NT2/D1 (cell line): Measurements from ENCODE around the gene PRKAA1.

Source experiments
- DNase-seq: peaks from one replicate; pipeline ENCODE4 v3.0.0-alpha.2; 2011; ENCODE audit warnings: low read depth, low spot score
- H3K27me3 ChIP-seq: 2 replicates; pipeline ENCODE4 v1.6.0; 2011; ENCODE audit warnings: mild to moderate bottlenecking; ENCODE audit not compliant: insufficient read length, insufficient read depth
- H3K36me3 ChIP-seq: 2 replicates; pipeline ENCODE4 v1.6.1; 2011; ENCODE audit warnings: mild to moderate bottlenecking, low read length, mixed read lengths; ENCODE audit not compliant: insufficient read depth, insufficient read length
- H3K4me1 ChIP-seq: 2 replicates; pipeline ENCODE4 v1.5.1; 2011; ENCODE audit not compliant: insufficient read depth, insufficient read length
- H3K4me3 ChIP-seq: 2 replicates; pipeline ENCODE4 v1.5.1; 2011; ENCODE audit warnings: low read depth; ENCODE audit not compliant: insufficient read length
- H3K9ac ChIP-seq: 2 replicates; pipeline ENCODE4 v1.6.0; 2011; ENCODE audit warnings: low read depth; ENCODE audit not compliant: insufficient read length
- H3K9me3 ChIP-seq: 2 replicates; pipeline ENCODE4 v1.5.1; 2011; ENCODE audit warnings: mild to moderate bottlenecking, low read length; ENCODE audit not compliant: insufficient read depth
- SUZ12 ChIP-seq: IDR thresholded peaks from 2 replicates; pipeline ENCODE4 v1.6.1; 2011; ENCODE audit not compliant: insufficient read length, insufficient read depth; ENCODE audit errors: extremely low read depth
- YY1 ChIP-seq: IDR thresholded peaks from 2 replicates; pipeline ENCODE4 v1.6.1; 2011; ENCODE audit not compliant: insufficient read length, insufficient read depth
- ZNF274 ChIP-seq: IDR thresholded peaks from 2 replicates; pipeline ENCODE4 v1.6.1; 2011; ENCODE audit warnings: mild to moderate bottlenecking, low read depth, low read length

The PRKAA1 gene

GRCh38 chr5:40754381-40755092, 43.6 kb downstream of the PRKAA1 start:
- Histone ChIP-seq H3K27me3 (no peaks in the 10 kb centered on the region), H3K9me3 (no peaks in the 10 kb centered on the region), H3K4me3 (peak overlapping the region; percentile 82), H3K9ac (no peak overlapping the region), H3K36me3 (no peaks in the 10 kb centered on the region), H3K4me1 (no peaks in the 10 kb centered on the region)
- DNase-seq, result no peak
- TF ChIP-seq ZNF274, result no peak
- no peak for TF ChIP-seq YY1
- no peak for TF ChIP-seq SUZ12

- no peak for DNase-seq
- Histone ChIP-seq H3K9me3 (no peaks in the 10 kb centered on the region), H3K27me3 (no peaks in the 10 kb centered on the region), H3K4me1 (no peaks in the 10 kb centered on the region), H3K36me3 (peaks cover 3% of the 10 kb centered on the region), H3K9ac (no peak overlapping the region), H3K4me3 (no peak overlapping the region)
- no peak for TF ChIP-seq ZNF274
- TF ChIP-seq SUZ12, result no peak
- no peak for TF ChIP-seq YY1
Measured at GRCh38 chr5:40746703-40747102, 51.5 kb downstream of the PRKAA1 start.

GRCh38 chr5:40743771-40744170, 54.4 kb downstream of the PRKAA1 start:
- Histone ChIP-seq H3K36me3 (peaks cover 3% of the 10 kb centered on the region), H3K9ac (no peak overlapping the region), H3K4me1 (no peaks in the 10 kb centered on the region), H3K4me3 (no peak overlapping the region), H3K27me3 (no peaks in the 10 kb centered on the region), H3K9me3 (no peaks in the 10 kb centered on the region)
- DNase-seq, result no peak
- TF ChIP-seq SUZ12, result no peak
- TF ChIP-seq YY1, result no peak
- TF ChIP-seq ZNF274, result no peak

- Histone ChIP-seq H3K27me3 (no peaks in the 10 kb centered on the region), H3K36me3 (no peaks in the 10 kb centered on the region), H3K9me3 (no peaks in the 10 kb centered on the region), H3K9ac (no peak overlapping the region), H3K4me1 (no peaks in the 10 kb centered on the region), H3K4me3 (no peak overlapping the region)
- no peak for TF ChIP-seq YY1
- no peak for TF ChIP-seq SUZ12
- TF ChIP-seq ZNF274, result no peak
- DNase-seq, result no peak
Measured at GRCh38 chr5:40738502-40738901, 59.7 kb downstream of the PRKAA1 start.

GRCh38 chr5:40736103-40736875, 61.9 kb downstream of the PRKAA1 start:
- TF ChIP-seq YY1 (no peak), ZNF274 (no peak), SUZ12 (no peak)
- H3K4me3 ChIP-seq, result no peak overlapping the region
- no peak for DNase-seq
- H3K4me1 ChIP-seq, result no peaks in the 10 kb centered on the region
- no peaks in the 10 kb centered on the region for H3K36me3 ChIP-seq
- no peak overlapping the region for H3K9ac ChIP-seq
- H3K27me3 ChIP-seq, result no peaks in the 10 kb centered on the region
- no peaks in the 10 kb centered on the region for H3K9me3 ChIP-seq

GRCh38 chr5:40735609-40736008, 62.6 kb downstream of the PRKAA1 start:
- Histone ChIP-seq H3K4me3 (no peak overlapping the region), H3K27me3 (no peaks in the 10 kb centered on the region), H3K9me3 (no peaks in the 10 kb centered on the region), H3K9ac (no peak overlapping the region), H3K36me3 (no peaks in the 10 kb centered on the region), H3K4me1 (no peaks in the 10 kb centered on the region)
- DNase-seq, result no peak
- TF ChIP-seq ZNF274 (no peak), SUZ12 (no peak), YY1 (no peak)

- no peaks in the 10 kb centered on the region for H3K36me3 ChIP-seq
- H3K4me3 ChIP-seq, result no peak overlapping the region
- no peak for DNase-seq
- TF ChIP-seq SUZ12, result no peak
- TF ChIP-seq ZNF274, result no peak
- no peak for TF ChIP-seq YY1
- no peaks in the 10 kb centered on the region for H3K27me3 ChIP-seq
- H3K9me3 ChIP-seq, result no peaks in the 10 kb centered on the region
- H3K9ac ChIP-seq, result no peak overlapping the region
- H3K4me1 ChIP-seq, result no peaks in the 10 kb centered on the region
Measured at GRCh38 chr5:40734986-40735385, 63.2 kb downstream of the PRKAA1 start.
